Activated T-helper 2 cell treated with anti-CD3 and anti-CD28 coated beads, Interferon-gamma antibody, Interleukin-2, Interleukin-4, amounts not matched to agents 10 μg/mL and 5 μg/mL and 100 μg/mL, durations not matched to agents 14 hours and 24 hours and 36 hours (primary cell): ENCODE measurements around the gene LYSET. TPM values are rescaled to one million over a fixed set of nuclear protein-coding genes. Genes with fewer than 3 reads are reported as not detected.
A peak's percentile ranks its signal among the peaks of the same experiment; 100 is the strongest.
"Not testable (repeated sequence)": the region's sequence is repeated elsewhere in the genome, so short reads cannot be mapped to it uniquely, and the experiment has no call there.

Experiments
- DNase-seq: peaks from one replicate; pipeline ENCODE4 v3.0.0; 2021; ENCODE audit warnings: low spot score
- H3K27ac Mint-ChIP-seq: one replicate; pipeline ENCODE4 v1.8.0; 2021; ENCODE audit warnings: mixed read lengths
- H3K27me3 Mint-ChIP-seq: one replicate; pipeline ENCODE4 v1.8.0; 2021; ENCODE audit warnings: low read depth, mixed read lengths
- H3K36me3 Mint-ChIP-seq: one replicate; pipeline ENCODE4 v1.8.0; 2021; ENCODE audit warnings: low read depth, mixed read lengths
- H3K4me1 Mint-ChIP-seq: one replicate; pipeline ENCODE4 v1.8.0; 2021; ENCODE audit warnings: low read depth, mixed read lengths
- H3K4me3 Mint-ChIP-seq: one replicate; pipeline ENCODE4 v1.8.0; 2021; ENCODE audit warnings: low read depth, mild to moderate bottlenecking, moderate library complexity, mixed read lengths
- H3K9me3 Mint-ChIP-seq: one replicate; pipeline ENCODE4 v1.8.0; 2021; ENCODE audit warnings: mixed read lengths
- intact Hi-C: fragments of 100-400 bp; cut with micrococcal nuclease; formaldehyde crosslinking; loops from one replicate; pipeline ENCODE4 v1.15.1; 2023
- total RNA-seq: library from RNA; stranded (reverse); gene quantifications from 2 replicates; pipeline ENCODE4 v1.2.3, GENCODE V29; 2022

LYSET gene
- total RNA-seq, 1 donor from 2014 or later, result 13.4 TPM

- H3K27ac Mint-ChIP-seq, H3K27me3 Mint-ChIP-seq, H3K4me3 Mint-ChIP-seq, DNase-seq, H3K9me3 Mint-ChIP-seq, H3K36me3 Mint-ChIP-seq, H3K4me1 Mint-ChIP-seq: not testable (repeated sequence)
- intact Hi-C loops, result loop anchor here (5.0 kb wide), 1 partner anchor 43 kb away; no protein-coding TSS in a partner anchor
These were observed 10.4 kb upstream of the LYSET start for GRCh38 chr14:93174731-93175130.

GRCh38 chr14:93175492-93175891, 9.6 kb upstream of the LYSET start:
- no peaks in the 10 kb centered on the region for H3K36me3 Mint-ChIP-seq
- intact Hi-C loops, result loop anchor here (5.0 kb wide), 1 partner anchor 42 kb away; no protein-coding TSS in a partner anchor
- no peak overlapping the region for H3K27ac Mint-ChIP-seq
- no peaks in the 10 kb centered on the region for H3K9me3 Mint-ChIP-seq
- no peak for DNase-seq
- H3K4me3 Mint-ChIP-seq, result no peak overlapping the region
- peaks cover 3% of the 10 kb centered on the region for H3K27me3 Mint-ChIP-seq
- H3K4me1 Mint-ChIP-seq, result peaks cover 5% of the 10 kb centered on the region

- H3K9me3 Mint-ChIP-seq, result no peaks in the 10 kb centered on the region
- intact Hi-C loops, result loop anchor here (2.0 kb wide), 1 partner anchor 69 kb away; the partner anchor contains the start of gene ITPK1
- peak overlapping the region; percentile 82 for H3K4me3 Mint-ChIP-seq
- no peak for DNase-seq
- peaks cover 31% of the 10 kb centered on the region for H3K36me3 Mint-ChIP-seq
- H3K27me3 Mint-ChIP-seq, result no peaks in the 10 kb centered on the region
- H3K4me1 Mint-ChIP-seq, result peaks cover 28% of the 10 kb centered on the region
- peak overlapping the region; percentile 58 for H3K27ac Mint-ChIP-seq
These were observed 1.4 kb upstream of the LYSET start for GRCh38 chr14:93183596-93184317.

GRCh38 chr14:93185349-93185720, 218 bp downstream of the LYSET start:
- DNase-seq, result no peak
- intact Hi-C loops, result loop anchor here (1.0 to 2.0 kb wide), 2 partner anchors 21 to 71 kb away; partner anchors contain the start of gene ITPK1
- Mint-ChIP-seq H3K27me3 (no peaks in the 10 kb centered on the region), H3K36me3 (peaks cover 34% of the 10 kb centered on the region), H3K27ac (peak overlapping the region; percentile 89), H3K9me3 (no peaks in the 10 kb centered on the region), H3K4me3 (peak overlapping the region; percentile 93), H3K4me1 (peaks cover 28% of the 10 kb centered on the region)

GRCh38 chr14:93186466-93186865, 1.3 kb downstream of the LYSET start:
- H3K27me3 Mint-ChIP-seq, result no peaks in the 10 kb centered on the region
- intact Hi-C loops, result no loop called here

GRCh38 chr14:93186956-93187355, 1.8 kb downstream of the LYSET start:
- Mint-ChIP-seq H3K4me1 (peaks cover 30% of the 10 kb centered on the region), H3K36me3 (peaks cover 32% of the 10 kb centered on the region), H3K9me3 (no peaks in the 10 kb centered on the region), H3K27me3 (no peaks in the 10 kb centered on the region), H3K27ac (no peak overlapping the region), H3K4me3 (no peak overlapping the region)
- no peak for DNase-seq
- intact Hi-C loops, result no loop called here

More at GRCh38 chr14:93186466-93186865, 1.3 kb downstream of the LYSET start:
- no peak for DNase-seq
- H3K36me3 Mint-ChIP-seq, result peaks cover 37% of the 10 kb centered on the region
- peak overlapping the region; percentile 63 for H3K4me3 Mint-ChIP-seq
- H3K27ac Mint-ChIP-seq, result peak overlapping the region; percentile 7
- peaks cover 30% of the 10 kb centered on the region for H3K4me1 Mint-ChIP-seq
- no peaks in the 10 kb centered on the region for H3K9me3 Mint-ChIP-seq

GRCh38 chr14:93195316-93195999, 10.3 kb downstream of the LYSET start:
- Mint-ChIP-seq H3K36me3 (peaks cover 6% of the 10 kb centered on the region), H3K4me1 (peaks cover 2% of the 10 kb centered on the region), H3K4me3 (no peak overlapping the region), H3K9me3 (no peaks in the 10 kb centered on the region), H3K27ac (no peak overlapping the region), H3K27me3 (no peaks in the 10 kb centered on the region)
- intact Hi-C loops, result no loop called here
- DNase-seq, result no peak

- Mint-ChIP-seq H3K27ac (no peak overlapping the region), H3K27me3 (no peaks in the 10 kb centered on the region), H3K9me3 (no peaks in the 10 kb centered on the region), H3K4me3 (no peak overlapping the region), H3K4me1 (no peaks in the 10 kb centered on the region), H3K36me3 (peaks cover 10% of the 10 kb centered on the region)
- DNase-seq, result no peak
- intact Hi-C loops, result no loop called here
These were observed 13.9 kb downstream of the LYSET start for GRCh38 chr14:93199031-93199430.

GRCh38 chr14:93200553-93200952, 15.4 kb downstream of the LYSET start:
- Mint-ChIP-seq H3K4me1 (peaks cover 10% of the 10 kb centered on the region), H3K27ac (no peak overlapping the region), H3K4me3 (no peak overlapping the region), H3K36me3 (peaks cover 14% of the 10 kb centered on the region), H3K27me3 (no peaks in the 10 kb centered on the region), H3K9me3 (no peaks in the 10 kb centered on the region)
- DNase-seq, result no peak
- intact Hi-C loops, result no loop called here

- Mint-ChIP-seq H3K27ac (no peak overlapping the region), H3K36me3 (peaks cover 14% of the 10 kb centered on the region), H3K4me3 (no peak overlapping the region), H3K4me1 (peaks cover 12% of the 10 kb centered on the region), H3K27me3 (no peaks in the 10 kb centered on the region), H3K9me3 (no peaks in the 10 kb centered on the region)
- intact Hi-C loops, result no loop called here
- DNase-seq, result no peak
These were observed 16.1 kb downstream of the LYSET start for GRCh38 chr14:93201155-93201704.

- Mint-ChIP-seq H3K36me3 (peaks cover 33% of the 10 kb centered on the region), H3K4me3 (peak within 1 kb of the TSS; percentile 100), H3K4me1 (peaks cover 25% of the 10 kb centered on the region), H3K27ac (peak within 1 kb of the TSS; percentile 98), H3K9me3 (no peaks in the 10 kb centered on the region), H3K27me3 (no peaks in the 10 kb centered on the region)
- intact Hi-C loops, result loop anchor here (1.0 kb wide), 2 partner anchors 22 to 126 kb away; partner anchors contain the start of genes BTBD7 and LYSET
- DNase-seq, result peak; percentile 89
These were observed 21.8 kb downstream of the LYSET start, which contains the start of the genes GON7 and UBR7 for GRCh38 chr14:93206793-93207467. GON7 (minus strand) TSS chr14:93207065; CDS start chr14:93207037, 28 bp downstream. UBR7 (plus strand) TSS chr14:93207256; CDS start chr14:93207292, 36 bp downstream.
